Caco-2 (cell line): Measurements from ENCODE around the gene GLYATL2. TPM values are rescaled to one million over a fixed set of nuclear protein-coding genes. Genes with fewer than 3 reads are reported as not detected.

Source experiments
- Bru-seq: library from RNA; stranded (reverse); fragments of 400-500 nt; gene quantifications from one replicate; lab custom pipeline; 2021; lab: Mats Ljungman, UMichigan
- BruChase-seq, 2 experiments: library from RNA; stranded (reverse); fragments of 400-500 nt; gene quantifications; one replicate each; lab custom pipeline; 2021; lab: Mats Ljungman, UMichigan
- BruUV-seq: library from RNA; stranded (reverse); fragments of 400-500 nt; replicated peaks from 2 replicates; lab custom pipeline; 2021; lab: Mats Ljungman, UMichigan
- CTCF ChIA-PET: fragments of 300-600 bp; sonication (Branson Sonifier 250); formaldehyde crosslinking; loops from one replicate; lab custom pipeline; 2022; ENCODE audit warnings: antibody characterized with exemption; lab: Charles Lee
- POLR2A ChIA-PET: fragments of 300-600 bp; sonication (Branson Sonifier 250); formaldehyde crosslinking; loops from one replicate; lab custom pipeline; 2022; ENCODE audit warnings: antibody characterized with exemption; lab: Charles Lee
- DNase-seq, 2 experiments: peaks; one replicate each; pipeline versions ENCODE4 v3.0.0 to v3.0.0-alpha.2; 2020 to 2022
- H3K27me3 ChIP-seq: replicated peaks from 2 replicates; pipeline ENCODE4 v1.6.0; 2011; ENCODE audit warnings: low read length; ENCODE audit not compliant: control insufficient read depth, insufficient read depth
- H3K36me3 ChIP-seq: 2 replicates; pipeline ENCODE4 v1.5.1; 2011; ENCODE audit warnings: low read length; ENCODE audit not compliant: control insufficient read depth, insufficient read depth
- H3K4me1 ChIP-seq: fragments of 250-450 bp; sonication (Bioruptor Pico); 2 replicates; pipeline ENCODE4 v1.5.1; 2020; ENCODE audit warnings: mild to moderate bottlenecking
- H3K4me3 ChIP-seq: 2 replicates; pipeline ENCODE4 v1.5.1; 2011; ENCODE audit warnings: low read depth, mild to moderate bottlenecking, control low read depth, low read length
- H3K9me3 ChIP-seq: fragments of 250-450 bp; sonication (Bioruptor Pico); 2 replicates; pipeline ENCODE4 v1.5.1; 2020; ENCODE audit warnings: mild to moderate bottlenecking, moderate library complexity
- H3K27ac Mint-ChIP-seq: one replicate; pipeline ENCODE4 v1.8.0; 2022; ENCODE audit warnings: mixed read lengths; ENCODE audit not compliant: unreplicated experiment
- H3K27me3 Mint-ChIP-seq: one replicate; pipeline ENCODE4 v1.8.0; 2022; ENCODE audit warnings: mixed read lengths; ENCODE audit not compliant: insufficient read depth, unreplicated experiment
- H3K36me3 Mint-ChIP-seq: one replicate; pipeline ENCODE4 v1.8.0; 2022; ENCODE audit warnings: mild to moderate bottlenecking, mixed read lengths; ENCODE audit not compliant: insufficient read depth, unreplicated experiment
- H3K4me1 Mint-ChIP-seq: one replicate; pipeline ENCODE4 v1.8.0; 2022; ENCODE audit warnings: low read depth, mixed read lengths; ENCODE audit not compliant: unreplicated experiment
- H3K4me3 Mint-ChIP-seq: one replicate; pipeline ENCODE4 v1.8.0; 2022; ENCODE audit warnings: mild to moderate bottlenecking, moderate library complexity, mixed read lengths; ENCODE audit not compliant: unreplicated experiment
- H3K9me3 Mint-ChIP-seq: one replicate; pipeline ENCODE4 v1.8.0; 2022; ENCODE audit warnings: mixed read lengths; ENCODE audit not compliant: unreplicated experiment
- CTCF ChIP-seq, 2 experiments: fragments of 200-600 bp in 1 of 2; IDR thresholded peaks; 1 replicate in 1 of 2; 2 replicates in 1 of 2; pipeline versions ENCODE4 v1.5.1 to v1.8.0; 2011 to 2022; ENCODE audit warnings: antibody characterized with exemption in 1 of 2, control low read depth in 1 of 2, inconsistent platforms in 1 of 2, low read depth in 1 of 2, low read length in 1 of 2, mild to moderate bottlenecking in 1 of 2, moderate library complexity in 1 of 2; ENCODE audit not compliant: insufficient read depth in 1 of 2, severe bottlenecking in 1 of 2, unreplicated experiment in 1 of 2
- intact Hi-C: fragments of 100-400 bp; cut with micrococcal nuclease; formaldehyde crosslinking; loops from one replicate; pipeline ENCODE4 v1.10.0; 2022; ENCODE audit not compliant: unreplicated experiment
- long read RNA-seq: library from polyadenylated mRNA; stranded (forward); transcript quantifications from one replicate; pipeline ENCODE4 v2.0.0, GENCODE V29; 2022
- total RNA-seq: library from RNA; stranded (reverse); gene quantifications from 2 replicates; pipeline ENCODE4 v1.2.3, GENCODE V29; 2022

GLYATL2 gene
- total RNA-seq, result not detected in 2 replicates
- not detected for Bru-seq, nascent RNA
- BruChase-seq, experiment 1, labeled RNA remaining after a 2-hour chase, result not detected
- not detected for BruChase-seq, experiment 2, labeled RNA remaining after a 6-hour chase
- long read RNA-seq, result 0 reads

- no peaks in the 10 kb centered on the region for H3K4me1 ChIP-seq
- no peaks in the 10 kb centered on the region for H3K36me3 Mint-ChIP-seq
- no peak within 1 kb of the TSS for H3K27ac Mint-ChIP-seq
- ChIA-PET POLR2A (no interaction called here), CTCF (no interaction called here)
- BruUV-seq, result no TSS peak
- H3K9me3 Mint-ChIP-seq, result no peaks in the 10 kb centered on the region
- no peaks in the 10 kb centered on the region for H3K9me3 ChIP-seq
- no peaks in the 10 kb centered on the region for H3K36me3 ChIP-seq
- H3K27me3 Mint-ChIP-seq, result peaks cover 11% of the 10 kb centered on the region
- no peak within 1 kb of the TSS for H3K4me3 ChIP-seq
- H3K4me1 Mint-ChIP-seq, result no peaks in the 10 kb centered on the region
- DNase-seq, result no peak
- TF ChIP-seq CTCF (IDR thresholded peaks at IDR 0.05; ENCODE audit: insufficient read depth in 1 of 2, low read depth in 1 of 2, low read length in 1 of 2, severe bottlenecking in 1 of 2, unreplicated experiment in 1 of 2), result no peak
- intact Hi-C loops, result no loop called here
- H3K4me3 Mint-ChIP-seq, result no peak within 1 kb of the TSS
- no peaks in the 10 kb centered on the region for H3K27me3 ChIP-seq
These were observed at the start of gene GLYATL2 for GRCh38 chr11:58844361-58845005. Gene GLYATL2, minus strand, starts transcription at chr11:58844704. Its CDS starts 5,092 bp downstream, at chr11:58839612.

- H3K36me3 Mint-ChIP-seq, result no peaks in the 10 kb centered on the region
- H3K36me3 ChIP-seq, result no peaks in the 10 kb centered on the region
- no peaks in the 10 kb centered on the region for H3K9me3 ChIP-seq
- TF ChIP-seq CTCF (IDR thresholded peaks at IDR 0.05; ENCODE audit: insufficient read depth in 1 of 2, low read depth in 1 of 2, low read length in 1 of 2, severe bottlenecking in 1 of 2, unreplicated experiment in 1 of 2), result no peak
- peaks cover 24% of the 10 kb centered on the region for H3K9me3 Mint-ChIP-seq
- no peak overlapping the region for H3K27ac Mint-ChIP-seq
- no peak for DNase-seq
- H3K4me1 ChIP-seq, result no peaks in the 10 kb centered on the region
- H3K4me3 ChIP-seq, result no peak overlapping the region
- intact Hi-C loops, result no loop called here
- BruUV-seq, result no TSS peak
- no peaks in the 10 kb centered on the region for H3K4me1 Mint-ChIP-seq
- no peaks in the 10 kb centered on the region for H3K27me3 Mint-ChIP-seq
- ChIA-PET CTCF (no interaction called here), POLR2A (no interaction called here)
- H3K4me3 Mint-ChIP-seq, result no peak overlapping the region
- H3K27me3 ChIP-seq, result no peaks in the 10 kb centered on the region
These were observed 49.4 kb upstream of the GLYATL2 start for GRCh38 chr11:58893899-58894298.

GRCh38 chr11:58888579-58888978, 44.1 kb upstream of the GLYATL2 start:
- Histone ChIP-seq H3K4me3 (no peak overlapping the region), H3K4me1 (no peaks in the 10 kb centered on the region), H3K9me3 (no peaks in the 10 kb centered on the region), H3K27me3 (no peaks in the 10 kb centered on the region), H3K36me3 (no peaks in the 10 kb centered on the region)
- Mint-ChIP-seq H3K27ac (no peak overlapping the region), H3K9me3 (peaks cover 10% of the 10 kb centered on the region), H3K4me1 (no peaks in the 10 kb centered on the region), H3K36me3 (no peaks in the 10 kb centered on the region), H3K4me3 (no peak overlapping the region), H3K27me3 (no peaks in the 10 kb centered on the region)
- no peak for TF ChIP-seq CTCF (IDR thresholded peaks at IDR 0.05; ENCODE audit: insufficient read depth in 1 of 2, low read depth in 1 of 2, low read length in 1 of 2, severe bottlenecking in 1 of 2, unreplicated experiment in 1 of 2)
- ChIA-PET CTCF (no interaction called here), POLR2A (no interaction called here)
- intact Hi-C loops, result no loop called here
- BruUV-seq, result no TSS peak
- DNase-seq, result no peak
